Neutrophil (primary cell): ENCODE results near the gene PODXL2.

Source experiments
- H3K27ac ChIP-seq: fragments of 200-600 bp; sonication (generic); 2 replicates; pipeline ENCODE4 v1.5.1; 2016; ENCODE audit warnings: mild to moderate bottlenecking, moderate library complexity
- H3K27me3 ChIP-seq: fragments of 200-600 bp; sonication (generic); 2 replicates; pipeline ENCODE4 v1.6.0; 2016; ENCODE audit warnings: mild to moderate bottlenecking
- H3K36me3 ChIP-seq: fragments of 200-600 bp; sonication (generic); 2 replicates; pipeline ENCODE4 v1.5.1; 2017
- H3K4me1 ChIP-seq, 2 experiments: fragments of 200-600 bp in 1 of 2; sonication (generic) in 1 of 2; 1 replicate in 1 of 2; 2 replicates in 1 of 2; pipeline versions ENCODE4 v1.5.1 to v1.6.1; 2013 to 2016; ENCODE audit warnings: low read depth in 1 of 2, low read length in 1 of 2, mild to moderate bottlenecking in 1 of 2, moderate library complexity in 1 of 2; ENCODE audit not compliant: control insufficient read depth in 1 of 2, insufficient read depth in 1 of 2
- H3K4me3 ChIP-seq, 2 experiments: fragments of 200-600 bp in 1 of 2; sonication (generic) in 1 of 2; 1 replicate in 1 of 2; 2 replicates in 1 of 2; pipeline ENCODE4 v1.5.1; 2013 to 2016; ENCODE audit warnings: low read depth in 1 of 2, low read length in 1 of 2, mild to moderate bottlenecking in 1 of 2, moderate library complexity in 1 of 2
- H3K9me3 ChIP-seq: fragments of 200-600 bp; sonication (generic); 2 replicates; pipeline ENCODE4 v1.5.1; 2016
- TF ChIP-seq, protein P1 (sequence below): fragments of 200-600 bp; sonication (generic); IDR thresholded peaks from 2 replicates; pipeline ENCODE4 v1.5.1; 2016; ENCODE audit warnings: antibody characterized with exemption

The PODXL2 gene

DNA sequence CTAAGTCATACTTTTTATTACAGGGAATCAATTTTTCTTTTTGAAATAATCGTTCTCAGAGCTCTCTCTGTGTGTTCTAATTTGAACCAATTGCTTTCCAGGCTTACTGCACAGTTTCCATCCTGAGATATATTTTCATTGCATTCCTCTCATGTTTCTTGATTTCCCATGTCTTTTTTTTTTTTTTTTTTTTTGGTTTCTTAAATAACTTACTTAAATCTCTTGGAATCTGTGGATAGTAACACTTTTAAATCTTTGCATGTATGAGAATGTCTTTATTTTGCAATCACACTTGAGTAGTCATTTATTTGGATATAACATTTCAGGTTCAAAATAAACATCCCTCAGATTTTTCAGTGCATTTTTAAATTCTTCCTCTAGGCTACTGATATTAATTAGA is 29.2 kb downstream of the PODXL2 start:
- H3K4me3 ChIP-seq: no peak overlapping the region

DNA sequence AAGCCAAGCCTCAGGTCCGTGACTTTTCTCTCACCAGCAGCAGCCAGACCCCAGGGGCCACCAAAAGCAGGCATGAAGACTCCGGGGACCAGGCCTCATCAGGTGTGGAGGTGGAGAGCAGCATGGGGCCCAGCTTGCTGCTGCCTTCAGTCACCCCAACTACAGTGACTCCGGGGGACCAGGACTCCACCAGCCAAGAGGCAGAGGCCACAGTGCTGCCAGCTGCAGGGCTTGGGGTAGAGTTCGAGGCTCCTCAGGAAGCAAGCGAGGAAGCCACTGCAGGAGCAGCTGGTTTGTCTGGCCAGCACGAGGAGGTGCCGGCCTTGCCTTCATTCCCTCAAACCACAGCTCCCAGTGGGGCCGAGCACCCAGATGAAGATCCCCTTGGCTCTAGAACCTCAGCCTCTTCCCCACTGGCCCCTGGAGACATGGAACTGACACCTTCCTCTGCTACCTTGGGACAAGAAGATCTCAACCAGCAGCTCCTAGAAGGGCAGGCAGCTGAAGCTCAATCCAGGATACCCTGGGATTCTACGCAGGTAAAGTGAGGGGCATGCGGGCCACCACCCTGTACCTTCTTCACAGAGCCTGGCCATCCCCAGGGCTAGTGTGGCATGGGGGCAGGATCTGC is 31.8 kb downstream of the PODXL2 start:
- Histone ChIP-seq H3K27me3 (no peaks in the 10 kb centered on the region), H3K4me1 (no peaks in the 10 kb centered on the region), H3K4me3 (no peak overlapping the region), H3K36me3 (no peaks in the 10 kb centered on the region), H3K27ac (no peak overlapping the region), H3K9me3 (no peaks in the 10 kb centered on the region)
- TF ChIP-seq, protein P1, sequence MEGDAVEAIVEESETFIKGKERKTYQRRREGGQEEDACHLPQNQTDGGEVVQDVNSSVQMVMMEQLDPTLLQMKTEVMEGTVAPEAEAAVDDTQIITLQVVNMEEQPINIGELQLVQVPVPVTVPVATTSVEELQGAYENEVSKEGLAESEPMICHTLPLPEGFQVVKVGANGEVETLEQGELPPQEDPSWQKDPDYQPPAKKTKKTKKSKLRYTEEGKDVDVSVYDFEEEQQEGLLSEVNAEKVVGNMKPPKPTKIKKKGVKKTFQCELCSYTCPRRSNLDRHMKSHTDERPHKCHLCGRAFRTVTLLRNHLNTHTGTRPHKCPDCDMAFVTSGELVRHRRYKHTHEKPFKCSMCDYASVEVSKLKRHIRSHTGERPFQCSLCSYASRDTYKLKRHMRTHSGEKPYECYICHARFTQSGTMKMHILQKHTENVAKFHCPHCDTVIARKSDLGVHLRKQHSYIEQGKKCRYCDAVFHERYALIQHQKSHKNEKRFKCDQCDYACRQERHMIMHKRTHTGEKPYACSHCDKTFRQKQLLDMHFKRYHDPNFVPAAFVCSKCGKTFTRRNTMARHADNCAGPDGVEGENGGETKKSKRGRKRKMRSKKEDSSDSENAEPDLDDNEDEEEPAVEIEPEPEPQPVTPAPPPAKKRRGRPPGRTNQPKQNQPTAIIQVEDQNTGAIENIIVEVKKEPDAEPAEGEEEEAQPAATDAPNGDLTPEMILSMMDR: no peak

More for the DNA sequence above, 29.2 kb downstream of the PODXL2 start:
- Histone ChIP-seq H3K9me3 (no peaks in the 10 kb centered on the region), H3K27me3 (no peaks in the 10 kb centered on the region), H3K27ac (no peak overlapping the region), H3K36me3 (no peaks in the 10 kb centered on the region), H3K4me1 (no peaks in the 10 kb centered on the region)
- TF ChIP-seq, protein P1: no peak

DNA sequence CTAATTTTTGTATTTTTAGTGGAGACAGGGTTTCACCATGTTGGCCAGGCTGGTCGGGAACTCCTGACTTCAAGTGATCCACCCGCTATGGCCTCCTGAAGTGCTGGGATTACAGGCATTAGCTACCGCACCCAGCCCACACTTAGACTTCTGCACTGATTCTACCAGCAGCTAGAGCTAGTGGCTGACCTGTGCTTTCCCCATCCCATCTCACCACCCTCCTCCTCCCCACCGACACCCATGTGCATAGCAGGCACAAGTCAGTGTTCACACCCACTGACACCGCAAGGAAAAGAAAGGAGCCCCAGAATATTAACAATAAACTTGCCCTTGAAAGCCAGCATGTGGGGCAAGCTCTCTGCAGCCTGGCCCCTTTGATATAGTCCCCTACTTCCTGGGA is 32.6 kb downstream of the PODXL2 start:
- Histone ChIP-seq H3K9me3 (no peaks in the 10 kb centered on the region), H3K4me1 (no peaks in the 10 kb centered on the region)
- TF ChIP-seq, protein P1: no peak

DNA sequence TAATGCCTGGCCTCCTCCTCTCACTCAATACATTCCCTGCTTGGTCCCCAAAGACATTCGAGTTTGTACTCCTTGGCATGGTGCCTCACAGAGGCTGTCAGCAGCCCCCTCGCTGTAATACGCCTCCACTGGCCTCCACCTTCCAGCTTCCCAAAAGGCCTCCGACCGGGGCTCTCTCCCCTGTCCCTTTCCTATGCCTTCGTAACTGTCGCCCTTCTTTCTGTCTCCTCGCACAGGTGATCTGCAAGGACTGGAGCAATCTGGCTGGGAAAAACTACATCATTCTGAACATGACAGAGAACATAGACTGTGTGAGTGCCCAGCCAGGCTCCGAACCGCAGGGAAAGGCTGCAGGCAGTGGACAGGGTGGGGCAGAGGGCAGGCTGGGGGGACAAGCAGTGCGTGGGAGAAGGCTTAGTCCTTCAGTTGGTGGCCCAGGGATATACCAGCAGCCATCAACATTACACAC is 33.0 kb downstream of the PODXL2 start:
- no peak overlapping the region for H3K27ac ChIP-seq
- no peaks in the 10 kb centered on the region for H3K9me3 ChIP-seq
- no peaks in the 10 kb centered on the region for H3K36me3 ChIP-seq
- no peak overlapping the region for H3K4me3 ChIP-seq
- TF ChIP-seq, protein P1: no peak
- no peaks in the 10 kb centered on the region for H3K27me3 ChIP-seq
- no peaks in the 10 kb centered on the region for H3K4me1 ChIP-seq

More for the DNA sequence above, 32.6 kb downstream of the PODXL2 start:
- Histone ChIP-seq H3K27me3 (no peaks in the 10 kb centered on the region), H3K36me3 (no peaks in the 10 kb centered on the region), H3K27ac (no peak overlapping the region), H3K4me3 (no peak overlapping the region)

DNA sequence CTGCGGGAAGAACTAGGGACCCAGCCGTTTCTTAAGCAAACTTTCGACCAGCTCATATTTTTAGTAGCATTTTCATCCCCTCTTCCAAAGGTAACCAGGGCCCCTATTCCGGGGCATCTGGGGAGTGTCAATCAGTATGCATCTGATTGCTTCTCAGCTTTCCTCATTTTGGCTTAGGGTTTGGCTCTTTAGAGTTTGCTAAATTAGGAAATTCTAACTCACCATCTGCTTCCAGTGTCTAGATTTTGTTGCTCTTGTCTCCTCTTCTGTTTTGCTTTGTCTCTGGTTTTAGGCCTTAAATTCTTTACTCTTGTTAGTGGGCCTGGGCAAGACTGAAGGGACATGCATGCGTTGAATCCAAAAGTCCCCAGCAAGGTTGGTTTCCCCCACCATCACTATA is 34.2 kb downstream of the PODXL2 start:
- Histone ChIP-seq H3K27me3 (no peaks in the 10 kb centered on the region), H3K36me3 (no peaks in the 10 kb centered on the region), H3K4me3 (no peak overlapping the region), H3K4me1 (no peaks in the 10 kb centered on the region), H3K27ac (no peak overlapping the region), H3K9me3 (no peaks in the 10 kb centered on the region)
- TF ChIP-seq, protein P1: no peak
